K562 (cell line): ENCODE data around the gene FASTKD3. TPM values are rescaled to one million over a fixed set of nuclear protein-coding genes. Genes with fewer than 3 reads are reported as not detected.

Source experiments
- ATAC-seq: fragments of 200-7000 bp; cut with Tn5 transposase; 3 replicates; pipeline ENCODE4 v1.9.1; 2020; ENCODE audit warnings: moderate library complexity
- BruUV-seq: library from RNA; stranded (reverse); fragments of 400-500 nt; replicated peaks from 2 replicates; lab custom pipeline; 2021; lab: Mats Ljungman, UMichigan
- CTCF ChIA-PET: fragments of 300-600 bp; formaldehyde crosslinking; extraction: SDS; loops from one replicate; lab custom pipeline; 2021; ENCODE audit warnings: low intra/inter-chr PET ratio; lab: Yijun Ruan, JAX
- POLR2A ChIA-PET: fragments of 300-600, 350-650 bp; sonication (Branson Sonifier 250); formaldehyde crosslinking; extraction: SDS; loops from one replicate; lab custom pipeline; 2021; ENCODE audit warnings: antibody characterized with exemption, inconsistent platforms; lab: Yijun Ruan, JAX
- DNase-seq, 4 experiments: peaks; one replicate each; pipeline versions ENCODE4 v3.0.0 to v3.0.0-alpha.2; 2011 to 2018; ENCODE audit warnings: low spot score in 3 of 4, mixed read lengths in 3 of 4; ENCODE audit errors: extremely low read depth in 1 of 4
- FAIRE-seq: peaks from 2 replicates; lab custom pipeline; 2011; peaks lifted over from hg19 to GRCh38; lab: Jason Lieb, UNC
- H2AFZ ChIP-seq: 2 replicates; pipeline ENCODE4 v1.6.0; 2011; ENCODE audit warnings: low read depth, low read length, control low read depth, inconsistent platforms
- H3K27ac ChIP-seq: fragments of 200-600 bp; 3 replicates; pipeline ENCODE4 v1.8.0; 2011; ENCODE audit warnings: low read depth, mild to moderate bottlenecking, control low read depth, inconsistent platforms, low read length, moderate library complexity, mixed read lengths; ENCODE audit errors: extremely low read depth
- H3K27me3 ChIP-seq, 2 experiments: fragments of 300-600 bp in 1 of 2; 2 replicates in 1 of 2; 3 replicates in 1 of 2; pipeline versions ENCODE4 v1.6.0 to v1.8.0; 2011; ENCODE audit warnings: inconsistent platforms in 2 of 2, low read length in 2 of 2, mild to moderate bottlenecking in 1 of 2, mixed read lengths in 1 of 2, moderate library complexity in 1 of 2; ENCODE audit not compliant: control insufficient read depth in 2 of 2, insufficient read depth in 2 of 2
- H3K36me3 ChIP-seq: fragments of 300-600 bp; 3 replicates; pipeline ENCODE4 v1.8.0; 2011; ENCODE audit warnings: mild to moderate bottlenecking, low read length, inconsistent platforms; ENCODE audit not compliant: control insufficient read depth, insufficient read depth
- H3K4me1 ChIP-seq, 2 experiments: fragments of 200-600 bp in 1 of 2; replicated peaks in 1 of 2; 2 replicates in 1 of 2; 3 replicates in 1 of 2; pipeline versions ENCODE4 v1.5.1 to v1.8.0; 2011; ENCODE audit warnings: inconsistent platforms in 2 of 2, low read length in 2 of 2, mild to moderate bottlenecking in 1 of 2, mixed read lengths in 1 of 2, moderate library complexity in 1 of 2; ENCODE audit not compliant: control insufficient read depth in 2 of 2, insufficient read depth in 2 of 2
- H3K4me2 ChIP-seq: 2 replicates; pipeline ENCODE4 v1.6.1; 2011; ENCODE audit warnings: low read length, control low read depth, inconsistent platforms, mixed read lengths; ENCODE audit not compliant: insufficient read depth
- H3K4me3 ChIP-seq: fragments of 200-600 bp; sonication (generic), shearing (Covaris generic); 2 replicates; pipeline ENCODE4 v1.5.1; 2016; ENCODE audit warnings: control low read depth, inconsistent platforms
- H3K79me2 ChIP-seq: fragments of 200-600 bp; 3 replicates; pipeline ENCODE4 v1.8.0; 2011; ENCODE audit warnings: low read length, inconsistent platforms; ENCODE audit not compliant: control insufficient read depth, insufficient read depth
- H3K9ac ChIP-seq, 2 experiments: 2 replicates each; pipeline versions ENCODE4 v1.6.0 to v1.6.1; 2011; ENCODE audit warnings: low read depth in 2 of 2, low read length in 2 of 2, control low read depth in 1 of 2, inconsistent platforms in 1 of 2, mild to moderate bottlenecking in 1 of 2, mixed read lengths in 1 of 2; ENCODE audit not compliant: insufficient read depth in 1 of 2
- H3K9me1 ChIP-seq: one replicate; pipeline ENCODE4 v1.6.0; 2011; ENCODE audit warnings: inconsistent platforms, mild to moderate bottlenecking, low read length, moderate library complexity; ENCODE audit not compliant: control insufficient read depth, insufficient read depth
- H3K9me3 ChIP-seq: replicated peaks from 2 replicates; pipeline ENCODE4 v1.5.1; 2011; ENCODE audit warnings: low read depth, low read length, inconsistent platforms; ENCODE audit not compliant: control insufficient read depth, insufficient read depth
- H4K20me1 ChIP-seq: replicated peaks from 2 replicates; pipeline ENCODE4 v1.6.1; 2011; ENCODE audit warnings: low read length, inconsistent platforms, mixed read lengths; ENCODE audit not compliant: control insufficient read depth, insufficient read depth
- ZNF133 ChIP-seq: fragments of 250-450 bp; sonication (Bioruptor Pico); IDR thresholded peaks from 2 replicates; pipeline ENCODE4 v1.4.0; 2020; ENCODE audit warnings: mild to moderate bottlenecking
- WGBS: fragments of 100-300 bp; shearing (Covaris generic); methylation state at CpG from one replicate; pipeline ENCODE4 v1.1.6; 2016; ENCODE audit warnings: low coverage, mixed read lengths; ENCODE audit not compliant: insufficient coverage; ENCODE audit errors: missing lambda C conversion rate; 5-methylcytosine and 5-hydroxymethylcytosine counted together
- in situ Hi-C: fragments of 300-500 bp; cut with MboI; formaldehyde crosslinking; loops from 4 replicates; pipeline ENCODE4 v1.15.0; 2018; ENCODE audit warnings: inconsistent platforms, mixed read lengths
- intact Hi-C: fragments of 100-400 bp; cut with micrococcal nuclease; formaldehyde crosslinking; loops from 2 replicates; pipeline ENCODE4 v1.14.2; 2022
- polyA plus RNA-seq, 8 experiments: library from polyadenylated mRNA; depleted of rRNA in 4 of 8; stranded (reverse) in 5 of 8; unstranded in 3 of 8; fragments of >200 nt; fragmentation: Nextera tagmentation in 2 of 8; fragmentation: Illumina TruSeq in 1 of 8; extraction: Ambion mirVana in 2 of 8; extraction: Trizol in 1 of 8; gene quantifications; 2 replicates each; pipeline versions ENCODE4 v1.2.1 to v1.2.3, GENCODE V29; 2011 to 2014; ENCODE audit warnings: inconsistent platforms in 1 of 8, missing spikeins in 1 of 8
- total RNA-seq, 7 experiments: library from RNA; depleted of rRNA in 6 of 7; stranded (reverse); fragments of >200 nt in 6 of 7; fragmentation: Illumina TruSeq in 2 of 7; extraction: Trizol in 2 of 7; gene quantifications; 2 replicates each; pipeline versions ENCODE4 v1.2.1 to v1.2.3, GENCODE V29; 2011 to 2021; ENCODE audit warnings: low replicate concordance in 1 of 7
- TF ChIP-seq, protein P1 (sequence below), 2 experiments: fragments of 450-650 bp in 1 of 2; sonication (generic) in 1 of 2; formaldehyde crosslinking in 1 of 2; IDR thresholded peaks; 2 replicates each; pipeline versions ENCODE4 v1.7.1 to v1.9.0; 2016 to 2022; ENCODE audit warnings: inconsistent platforms in 1 of 2, mild to moderate bottlenecking in 1 of 2, missing genetic modification reagents in 1 of 2
- TF ChIP-seq, protein P2 (sequence below): IDR thresholded peaks from 2 replicates; pipeline ENCODE4 v1.6.1; 2011; ENCODE audit not compliant: insufficient read length; ENCODE audit errors: extremely low read depth

Gene FASTKD3
- total and polyA plus RNA-seq, 9 of the 15 experiments (the other 6 are each of a cell fraction or from before 2014, with no cell fraction given): 17.1 to 149 (median 47.5) TPM

DNA sequence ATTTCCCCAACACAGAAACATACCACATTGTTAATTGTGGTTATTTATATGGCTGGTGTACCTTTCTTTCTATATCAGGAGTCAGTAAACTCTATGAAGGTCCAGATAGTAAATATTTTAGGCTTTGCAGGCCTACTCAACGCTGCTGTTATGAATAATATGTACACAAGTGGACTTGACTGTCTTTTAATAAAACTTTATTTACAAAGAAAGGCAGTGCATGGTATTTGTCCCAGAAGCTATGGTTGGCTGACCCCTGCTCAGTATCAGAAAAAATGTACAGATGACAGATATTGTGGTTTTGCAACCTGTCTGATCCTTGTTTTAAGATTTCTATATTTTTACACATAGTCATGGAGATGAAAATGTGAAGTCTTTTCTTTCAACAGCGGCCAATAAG lies 5.8 kb upstream of the FASTKD3 start:
- peaks cover 16% of the 10 kb centered on the region for H4K20me1 ChIP-seq
- H3K4me3 ChIP-seq: no peak overlapping the region
- H2AFZ ChIP-seq: no peak overlapping the region
- TF ChIP-seq ZNF133 (CRISPR knock-in tag): no peak
- TF ChIP-seq, protein P1, sequence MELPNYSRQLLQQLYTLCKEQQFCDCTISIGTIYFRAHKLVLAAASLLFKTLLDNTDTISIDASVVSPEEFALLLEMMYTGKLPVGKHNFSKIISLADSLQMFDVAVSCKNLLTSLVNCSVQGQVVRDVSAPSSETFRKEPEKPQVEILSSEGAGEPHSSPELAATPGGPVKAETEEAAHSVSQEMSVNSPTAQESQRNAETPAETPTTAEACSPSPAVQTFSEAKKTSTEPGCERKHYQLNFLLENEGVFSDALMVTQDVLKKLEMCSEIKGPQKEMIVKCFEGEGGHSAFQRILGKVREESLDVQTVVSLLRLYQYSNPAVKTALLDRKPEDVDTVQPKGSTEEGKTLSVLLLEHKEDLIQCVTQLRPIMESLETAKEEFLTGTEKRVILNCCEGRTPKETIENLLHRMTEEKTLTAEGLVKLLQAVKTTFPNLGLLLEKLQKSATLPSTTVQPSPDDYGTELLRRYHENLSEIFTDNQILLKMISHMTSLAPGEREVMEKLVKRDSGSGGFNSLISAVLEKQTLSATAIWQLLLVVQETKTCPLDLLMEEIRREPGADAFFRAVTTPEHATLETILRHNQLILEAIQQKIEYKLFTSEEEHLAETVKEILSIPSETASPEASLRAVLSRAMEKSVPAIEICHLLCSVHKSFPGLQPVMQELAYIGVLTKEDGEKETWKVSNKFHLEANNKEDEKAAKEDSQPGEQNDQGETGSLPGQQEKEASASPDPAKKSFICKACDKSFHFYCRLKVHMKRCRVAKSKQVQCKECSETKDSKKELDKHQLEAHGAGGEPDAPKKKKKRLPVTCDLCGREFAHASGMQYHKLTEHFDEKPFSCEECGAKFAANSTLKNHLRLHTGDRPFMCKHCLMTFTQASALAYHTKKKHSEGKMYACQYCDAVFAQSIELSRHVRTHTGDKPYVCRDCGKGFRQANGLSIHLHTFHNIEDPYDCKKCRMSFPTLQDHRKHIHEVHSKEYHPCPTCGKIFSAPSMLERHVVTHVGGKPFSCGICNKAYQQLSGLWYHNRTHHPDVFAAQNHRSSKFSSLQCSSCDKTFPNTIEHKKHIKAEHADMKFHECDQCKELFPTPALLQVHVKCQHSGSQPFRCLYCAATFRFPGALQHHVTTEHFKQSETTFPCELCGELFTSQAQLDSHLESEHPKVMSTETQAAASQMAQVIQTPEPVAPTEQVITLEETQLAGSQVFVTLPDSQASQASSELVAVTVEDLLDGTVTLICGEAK (IDR thresholded peaks at IDR 0.05): peak; percentile 80
- TF ChIP-seq, protein P1 (CRISPR knock-in tag; IDR thresholded peaks at IDR 0.05): peak; percentile 64; the same call in 1 of the 2 replicates
- TF ChIP-seq, protein P2, sequence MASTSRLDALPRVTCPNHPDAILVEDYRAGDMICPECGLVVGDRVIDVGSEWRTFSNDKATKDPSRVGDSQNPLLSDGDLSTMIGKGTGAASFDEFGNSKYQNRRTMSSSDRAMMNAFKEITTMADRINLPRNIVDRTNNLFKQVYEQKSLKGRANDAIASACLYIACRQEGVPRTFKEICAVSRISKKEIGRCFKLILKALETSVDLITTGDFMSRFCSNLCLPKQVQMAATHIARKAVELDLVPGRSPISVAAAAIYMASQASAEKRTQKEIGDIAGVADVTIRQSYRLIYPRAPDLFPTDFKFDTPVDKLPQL: no peak
- TF ChIP-seq, all 486 proteins: peak for 1
- ChIA-PET POLR2A (no interaction called here), CTCF (no interaction called here)
- intact Hi-C loops (no loop called here), in situ Hi-C loops (no loop called here)
- FAIRE-seq (no peak), ATAC-seq (no peak), DNase-seq (no peak)
- Histone ChIP-seq H3K79me2 (peaks cover 74% of the 10 kb centered on the region), H3K9me1 (peaks cover 3% of the 10 kb centered on the region), H3K27me3 (no peaks in the 10 kb centered on the region), H3K4me2 (no peak overlapping the region), H3K27ac (no peak overlapping the region), H3K9me3 (no peaks in the 10 kb centered on the region), H3K9ac (no peak overlapping the region), H3K36me3 (peaks cover 93% of the 10 kb centered on the region), H3K4me1 (peaks cover 0 to 4% of the 10 kb centered on the region in 2 experiments; a peak in 3 of 5 replicates)
- WGBS: 94% methylated on average over 2 of the region's 2 CpGs
- no TSS peak for BruUV-seq
